IMR-90 (cell line): ENCODE data around the gene ADGRG6. TPM values are rescaled to one million over a fixed set of nuclear protein-coding genes. Genes with fewer than 3 reads are reported as not detected.

Source experiments
- ATAC-seq: fragments of 200-7000 bp; cut with Tn5 transposase; 2 replicates; pipeline ENCODE4 v1.9.1; 2020; ENCODE audit warnings: low read depth, mild to moderate bottlenecking, moderate library complexity
- BruUV-seq: library from RNA; stranded (reverse); fragments of 400-500 nt; replicated peaks from 2 replicates; lab custom pipeline; 2021; lab: Mats Ljungman, UMichigan
- CTCF ChIA-PET: fragments of 300-600 bp; formaldehyde crosslinking; extraction: SDS; loops from one replicate; lab custom pipeline; 2021; ENCODE audit warnings: antibody characterized with exemption; lab: Yijun Ruan, JAX
- POLR2A ChIA-PET: fragments of 300-600 bp; sonication (Branson Sonifier 250); formaldehyde crosslinking; loops from one replicate; lab custom pipeline; 2022; ENCODE audit warnings: antibody characterized with exemption; ENCODE audit not compliant: unreplicated experiment; lab: Charles Lee
- DNase-seq: peaks from one replicate; pipeline ENCODE4 v3.0.0; 2013
- H2AFZ ChIP-seq: replicated peaks from 2 replicates; pipeline ENCODE3; 2013; ENCODE audit warnings: low read length, mild to moderate bottlenecking; ENCODE audit not compliant: poor library complexity
- H2AK5ac ChIP-seq: 2 replicates; pipeline ENCODE4 v1.6.1; 2013; ENCODE audit warnings: low read depth, low read length, inconsistent platforms
- H2AK9ac ChIP-seq: replicated peaks from 2 replicates; pipeline ENCODE3; 2013; ENCODE audit warnings: mild to moderate bottlenecking, low read depth, low read length, moderate library complexity; ENCODE audit not compliant: poor library complexity
- H2BK120ac ChIP-seq: 2 replicates; pipeline ENCODE4 v1.6.1; 2013; ENCODE audit warnings: low read depth, low read length, inconsistent platforms
- H2BK15ac ChIP-seq: 3 replicates; pipeline ENCODE4 v1.6.1; 2013; ENCODE audit warnings: low read depth, low read length, inconsistent platforms
- H2BK20ac ChIP-seq: 2 replicates; pipeline ENCODE4 v1.6.1; 2013; ENCODE audit warnings: low read depth, mild to moderate bottlenecking, inconsistent platforms, low read length, moderate library complexity
- H2BK5ac ChIP-seq: 2 replicates; pipeline ENCODE4 v1.6.1; 2013; ENCODE audit warnings: mild to moderate bottlenecking, low read depth, low read length, inconsistent platforms; ENCODE audit not compliant: poor library complexity, severe bottlenecking
- H3K14ac ChIP-seq: replicated peaks from 2 replicates; pipeline ENCODE4 v1.6.1; 2013; ENCODE audit warnings: low read depth, low read length, inconsistent platforms
- H3K18ac ChIP-seq: 2 replicates; pipeline ENCODE4 v1.6.1; 2013; ENCODE audit warnings: low read depth, low read length, control low read depth
- H3K23ac ChIP-seq: 2 replicates; pipeline ENCODE4 v1.6.1; 2013; ENCODE audit warnings: low read depth, low read length, inconsistent platforms
- H3K27ac ChIP-seq: 2 replicates; pipeline ENCODE4 v1.5.1; 2013; ENCODE audit warnings: mild to moderate bottlenecking, control low read depth, low read length; ENCODE audit not compliant: insufficient read depth
- H3K27me3 ChIP-seq: 2 replicates; pipeline ENCODE4 v1.6.1; 2013; ENCODE audit warnings: low read length; ENCODE audit not compliant: control insufficient read depth, insufficient read depth
- H3K36me3 ChIP-seq: 2 replicates; pipeline ENCODE4 v1.6.1; 2013; ENCODE audit warnings: low read length, mixed read lengths; ENCODE audit not compliant: control insufficient read depth, insufficient read depth
- H3K4ac ChIP-seq: 2 replicates; pipeline ENCODE4 v1.6.1; 2013; ENCODE audit warnings: low read depth, low read length, inconsistent platforms
- H3K4me1 ChIP-seq: 2 replicates; pipeline ENCODE4 v1.6.1; 2013; ENCODE audit warnings: low read length, mixed read lengths; ENCODE audit not compliant: control insufficient read depth, insufficient read depth
- H3K4me2 ChIP-seq: 2 replicates; pipeline ENCODE4 v1.6.1; 2013; ENCODE audit warnings: low read depth, mild to moderate bottlenecking, control low read depth, low read length, moderate library complexity
- H3K4me3 ChIP-seq: 2 replicates; pipeline ENCODE4 v1.5.1; 2013; ENCODE audit warnings: low read depth, mild to moderate bottlenecking, control low read depth, low read length, moderate library complexity; ENCODE audit not compliant: insufficient read depth
- H3K56ac ChIP-seq: 2 replicates; pipeline ENCODE4 v1.6.1; 2013; ENCODE audit warnings: low read length, inconsistent platforms; ENCODE audit not compliant: insufficient read depth; ENCODE audit errors: extremely low read depth
- H3K79me1 ChIP-seq, 2 experiments: 2 replicates each; pipeline ENCODE4 v1.6.1; 2013; ENCODE audit warnings: low read length in 2 of 2, inconsistent platforms in 1 of 2, low read depth in 1 of 2
- H3K9ac ChIP-seq: 2 replicates; pipeline ENCODE4 v1.6.1; 2013; ENCODE audit warnings: low read depth, low read length, control low read depth
- H3K9me1 ChIP-seq: 2 replicates; pipeline ENCODE4 v1.6.1; 2013; ENCODE audit warnings: low read length, inconsistent platforms; ENCODE audit not compliant: insufficient read depth
- H3K9me3 ChIP-seq: 2 replicates; pipeline ENCODE4 v1.6.1; 2013; ENCODE audit warnings: low read length; ENCODE audit not compliant: control insufficient read depth, insufficient read depth
- H4K20me1 ChIP-seq: 2 replicates; pipeline ENCODE4 v1.6.1; 2013; ENCODE audit warnings: low read length, inconsistent platforms; ENCODE audit not compliant: insufficient read depth
- H4K5ac ChIP-seq: 2 replicates; pipeline ENCODE4 v1.6.1; 2013; ENCODE audit warnings: mild to moderate bottlenecking, low read depth, low read length, control low read depth
- H4K8ac ChIP-seq, 2 experiments: 2 replicates each; pipeline ENCODE4 v1.6.1; 2013; ENCODE audit warnings: low read depth in 2 of 2, low read length in 2 of 2, control low read depth in 1 of 2, inconsistent platforms in 1 of 2
- H4K91ac ChIP-seq: 2 replicates; pipeline ENCODE4 v1.6.1; 2013; ENCODE audit warnings: low read depth, low read length, inconsistent platforms; ENCODE audit not compliant: insufficient read depth
- FOS ChIP-seq: fragments of 150-350 bp; IDR thresholded peaks from 2 replicates; pipeline ENCODE4 v1.6.1; 2016; ENCODE audit warnings: low read depth, low read length
- MAZ ChIP-seq: IDR thresholded peaks from 2 replicates; pipeline ENCODE4 v1.6.1; 2012; ENCODE audit warnings: low read depth, mild to moderate bottlenecking, low read length, improper control_type of control experiment, moderate library complexity, borderline replicate concordance
- MXI1 ChIP-seq: IDR thresholded peaks from 2 replicates; pipeline ENCODE4 v1.6.1; 2012; ENCODE audit warnings: low read depth, mild to moderate bottlenecking, low read length, moderate library complexity, borderline replicate concordance
- RAD21 ChIP-seq: IDR thresholded peaks from 2 replicates; pipeline ENCODE4 v1.6.1; 2012; ENCODE audit warnings: low read length, improper control_type of control experiment
- RCOR1 ChIP-seq: IDR thresholded peaks from 2 replicates; pipeline ENCODE4 v1.6.1; 2012; ENCODE audit warnings: mild to moderate bottlenecking, low read length, improper control_type of control experiment; ENCODE audit not compliant: insufficient replicate concordance
- SMC3 ChIP-seq: fragments of 150-350 bp; IDR thresholded peaks from 2 replicates; pipeline ENCODE4 v1.6.1; 2016; ENCODE audit warnings: low read depth, mild to moderate bottlenecking, antibody characterized with exemption, low read length, moderate library complexity
- WGBS, 2 experiments: methylation state at CpG; one replicate each; pipeline versions ENCODE4 v1.1.5 to v1.1.7; 2013; ENCODE audit warnings: missing lambda C conversion rate in 2 of 2; ENCODE audit not compliant: insufficient read length in 1 of 2; ENCODE audit errors: extremely low coverage in 2 of 2; 5-methylcytosine and 5-hydroxymethylcytosine counted together
- dilution Hi-C: fragments of 300-500 bp; cut with HindIII; formaldehyde crosslinking; loops from one replicate; pipeline ENCODE4 v1.14.3; 2018; ENCODE audit warnings: low sequenced_read_pairs; ENCODE audit not compliant: unreplicated experiment
- in situ Hi-C: fragments of 300-500 bp; cut with MboI; formaldehyde crosslinking; loops from 3 replicates; pipeline ENCODE4 v1.14.3; 2019; ENCODE audit warnings: low sequenced_read_pairs, inconsistent platforms, mixed read lengths
- intact Hi-C: fragments of 100-400 bp; cut with micrococcal nuclease; formaldehyde crosslinking; loops from 2 replicates; pipeline ENCODE4 v1.10.0; 2022
- polyA plus RNA-seq, 3 experiments: library from polyadenylated mRNA; depleted of rRNA; stranded (reverse); fragments of >200 nt; gene quantifications; 2 replicates each; pipeline ENCODE4 v1.2.3, GENCODE V29; 2012; ENCODE audit warnings: low replicate concordance in 1 of 3
- total RNA-seq: library from RNA; depleted of rRNA; stranded (reverse); fragments of >200 nt; gene quantifications from 2 replicates; pipeline ENCODE4 v1.2.3, GENCODE V29; 2012

The ADGRG6 gene
- total and polyA plus RNA-seq, 2 of the 4 experiments (the other 2 are of a cell fraction): 10.0 to 20.3 TPM

DNA sequence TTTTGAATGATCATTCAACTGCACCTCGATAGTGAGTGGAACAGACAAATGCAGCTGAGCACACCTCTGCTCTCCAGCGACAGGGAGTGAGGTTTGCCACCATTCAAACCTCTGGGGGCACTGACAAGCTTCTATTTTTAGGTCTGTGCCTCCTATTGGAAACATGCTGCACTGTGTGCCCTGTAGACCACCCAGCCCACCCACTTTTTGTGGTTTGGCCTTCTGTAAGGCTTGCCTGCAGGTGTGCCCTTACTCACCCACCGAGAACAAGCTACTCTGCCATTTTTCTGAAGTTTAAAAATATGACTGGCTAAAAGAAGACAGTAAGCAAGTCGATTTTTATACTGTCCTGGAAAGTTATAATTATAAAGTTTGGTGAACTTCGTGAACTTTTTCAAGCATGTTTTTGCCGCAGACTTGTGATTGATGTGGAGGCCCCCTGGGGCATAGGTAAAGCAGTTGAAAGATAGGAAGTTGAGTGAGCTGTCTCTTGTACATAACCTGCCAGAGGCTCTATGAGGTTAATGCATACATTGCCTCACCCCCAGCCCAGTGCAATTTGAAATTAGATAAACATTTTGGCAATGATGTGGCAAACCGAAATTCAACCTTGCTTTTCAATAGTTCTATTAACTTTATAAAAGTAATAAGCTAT lies 53.8 kb downstream of the ADGRG6 start:
- H3K4me2 ChIP-seq: peak overlapping the region; percentile 63
- no peaks in the 10 kb centered on the region for H4K20me1 ChIP-seq
- H3K36me3 ChIP-seq: no peaks in the 10 kb centered on the region
- peaks cover 0 to 3% of the 10 kb centered on the region in 2 experiments; a peak in 1 of 4 replicates for H3K79me1 ChIP-seq
- peak overlapping the region; percentile 57; the same call in 1 of the 2 replicates for H4K5ac ChIP-seq
- H2AFZ ChIP-seq: no peak overlapping the region
- H3K27me3 ChIP-seq: no peaks in the 10 kb centered on the region
- H3K4me1 ChIP-seq: peaks cover 13% of the 10 kb centered on the region
- H3K27ac ChIP-seq: peak overlapping the region; percentile 48; the same call in 1 of the 2 replicates
- H3K9me1 ChIP-seq: no peaks in the 10 kb centered on the region
- no peak overlapping the region for H2BK15ac ChIP-seq
- H2BK120ac ChIP-seq: no peak overlapping the region
- H2BK5ac ChIP-seq: no peak overlapping the region
- 92% methylated on average over 2 of the region's 7 CpGs; no CpG with 5 or more reads in 1 of the 2 experiments for WGBS, 2 experiments
- peak overlapping the region; percentile 85; the same call in 1 of the 2 replicates for H3K18ac ChIP-seq
- H3K4ac ChIP-seq: no peak overlapping the region
- no peak overlapping the region for H4K91ac ChIP-seq
- BruUV-seq: no TSS peak
- H3K56ac ChIP-seq: no peak overlapping the region
- peak overlapping the region; percentile 33; the same call in 1 of the 2 replicates for H2BK20ac ChIP-seq
- no peaks in the 10 kb centered on the region for H3K9me3 ChIP-seq
- dilution Hi-C loops (no loop called here), intact Hi-C loops (no loop called here), in situ Hi-C loops (no loop called here)
- no peak overlapping the region for H3K9ac ChIP-seq
- H3K4me3 ChIP-seq: no peak overlapping the region
- ATAC-seq (no peak), DNase-seq (no peak)
- H3K23ac ChIP-seq: 0 out of 2 replicates have a peak overlapping the region, but pooled peaks have one; percentile 28
- no peak overlapping the region for H3K14ac ChIP-seq
- POLR2A ChIA-PET: no interaction called here
- H2AK9ac ChIP-seq: no peak overlapping the region
- TF ChIP-seq MAZ (no peak), RAD21 (no peak), MXI1 (no peak), FOS (no peak), SMC3 (no peak), RCOR1 (no peak)
- peak overlapping the region in 1 of 2 experiments; percentile 61; a peak in 1 of 4 replicates for H4K8ac ChIP-seq
- H2AK5ac ChIP-seq: no peak overlapping the region
- CTCF ChIA-PET: no interaction called here
